HG02852 (cell line): Measurements from ENCODE around the gene NKAIN2.

ENCODE experiments used
- ATAC-seq: cut with Tn5 transposase; IDR thresholded peaks from one replicate; pipeline ENCODE4 v1.9.1; 2021; ENCODE audit warnings: mild to moderate bottlenecking, moderate library complexity; ENCODE audit not compliant: unreplicated experiment

The NKAIN2 gene

GRCh38 chr6:123803504-123804013 lies at the start of gene NKAIN2:
Gene NKAIN2, plus strand, starts transcription at chr6:123803865.
- ATAC-seq: peak; percentile 23

GRCh38 chr6:123759472-123759871 lies 44.2 kb upstream of the NKAIN2 start:
- ATAC-seq: no peak

GRCh38 chr6:123763904-123764303 lies 39.8 kb upstream of the NKAIN2 start:
- no peak for ATAC-seq

GRCh38 chr6:123764722-123765121 lies 38.9 kb upstream of the NKAIN2 start:
- ATAC-seq: no peak

- no peak for ATAC-seq
Measured at GRCh38 chr6:123768921-123769320, 34.7 kb upstream of the NKAIN2 start.

GRCh38 chr6:123769431-123769830 lies 34.2 kb upstream of the NKAIN2 start:
- ATAC-seq: no peak

GRCh38 chr6:123770247-123770949 lies 33.3 kb upstream of the NKAIN2 start:
- ATAC-seq: peak; percentile 70

- ATAC-seq: no peak
Measured at GRCh38 chr6:123771126-123771525, 32.5 kb upstream of the NKAIN2 start.

- ATAC-seq: no peak
Measured at GRCh38 chr6:123777563-123777962, 26.1 kb upstream of the NKAIN2 start.

GRCh38 chr6:123780021-123780420 lies 23.6 kb upstream of the NKAIN2 start:
- no peak for ATAC-seq

GRCh38 chr6:123784330-123784729 lies 19.3 kb upstream of the NKAIN2 start:
- no peak for ATAC-seq

- no peak for ATAC-seq
Measured at GRCh38 chr6:123785039-123785438, 18.6 kb upstream of the NKAIN2 start.

GRCh38 chr6:123788319-123788718 lies 15.3 kb upstream of the NKAIN2 start:
- ATAC-seq: peak; percentile 80

GRCh38 chr6:123794190-123794589 lies 9.5 kb upstream of the NKAIN2 start:
- no peak for ATAC-seq

GRCh38 chr6:123794799-123795198 lies 8.9 kb upstream of the NKAIN2 start:
- ATAC-seq: no peak

- no peak for ATAC-seq
Measured at GRCh38 chr6:123801067-123801466, 2.6 kb upstream of the NKAIN2 start.

GRCh38 chr6:123802351-123802696 lies 1.3 kb upstream of the NKAIN2 start:
- peak; percentile 4 for ATAC-seq

- ATAC-seq: peak; percentile 95
Measured at GRCh38 chr6:123802697-123803503, 765 bp upstream of the NKAIN2 start.

GRCh38 chr6:123804014-123804786 lies 535 bp downstream of the NKAIN2 start:
- peak; percentile 21 for ATAC-seq

GRCh38 chr6:123804787-123805540 lies 1.3 kb downstream of the NKAIN2 start:
- no peak for ATAC-seq

GRCh38 chr6:123805921-123806320 lies 2.3 kb downstream of the NKAIN2 start:
- ATAC-seq: no peak
